ENCODE results near the gene IL18.
"Not testable (repeated sequence)": the region's sequence is repeated elsewhere in the genome, so short reads cannot be mapped to it uniquely, and the experiment has no call there.

Gene IL18

DNA sequence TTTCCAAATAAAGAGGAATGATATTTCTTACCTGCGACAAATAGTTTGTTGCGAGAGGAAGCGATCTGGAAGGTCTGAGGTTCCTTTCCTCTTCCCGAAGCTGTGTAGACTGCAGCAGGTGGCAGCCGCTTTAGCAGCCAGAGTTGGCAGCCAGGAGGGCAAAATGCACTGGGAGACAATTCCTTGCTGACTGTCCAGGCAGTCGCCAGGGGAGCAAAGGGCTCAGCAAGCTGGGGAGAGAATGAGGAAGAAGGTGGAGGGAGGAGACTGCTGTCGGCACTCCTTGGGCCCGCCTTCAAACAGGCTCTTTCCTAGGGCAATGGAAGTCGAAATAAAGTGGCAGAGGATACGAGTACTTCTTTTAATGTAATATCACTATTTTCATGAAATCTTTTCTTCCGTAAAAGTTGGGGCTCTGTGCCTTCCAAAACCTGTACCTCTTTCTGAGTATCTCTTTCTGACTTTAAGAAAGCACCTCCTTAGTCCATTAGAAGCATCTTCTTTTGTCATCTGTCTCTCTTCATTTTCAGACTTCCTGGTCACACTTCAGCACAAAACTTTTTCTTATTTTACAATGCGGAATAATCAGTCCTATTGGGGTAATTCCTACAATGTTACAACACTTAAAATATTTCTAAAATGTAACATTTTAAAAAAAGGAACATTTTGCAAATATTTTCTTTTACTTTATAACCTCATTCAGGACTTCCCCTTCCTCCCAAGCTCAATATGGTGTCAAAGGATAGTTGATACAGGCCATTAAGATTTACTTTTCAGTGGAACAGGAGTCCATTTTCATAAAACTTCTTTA is at the start of gene IL18:
IL18 (minus strand) TSS at position 220 of the 811 bp plus-strand sequence. CDS start 9,041 bp downstream, outside the sequence.
- no peak for DNase-seq (ENCODE audit: low read depth in 2 of 2)

DNA sequence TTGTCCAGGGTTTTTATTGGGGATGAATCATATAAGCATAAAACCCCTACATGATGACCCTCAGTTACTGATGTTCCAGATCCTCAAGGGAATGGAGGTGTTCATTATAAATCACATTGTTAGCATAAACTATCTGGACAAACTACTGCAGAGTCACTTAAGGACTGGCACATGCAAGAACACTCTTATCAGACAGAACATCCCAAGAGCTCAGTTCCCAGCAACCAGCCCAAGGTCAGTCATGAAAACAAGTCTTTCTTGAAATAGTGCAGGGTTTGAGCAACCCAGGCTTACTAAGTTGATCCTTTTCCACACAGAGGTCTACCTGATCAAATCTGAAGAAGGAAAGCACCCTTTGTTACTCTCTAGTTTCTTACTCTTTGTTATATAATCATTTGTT is 48.8 kb upstream of the IL18 start:
- no peak for DNase-seq (ENCODE audit: low read depth in 2 of 2)

GRCh38 chr11:112212290-112212689 is 48.4 kb upstream of the IL18 start:
- DNase-seq (ENCODE audit: low read depth in 2 of 2): no peak

DNA sequence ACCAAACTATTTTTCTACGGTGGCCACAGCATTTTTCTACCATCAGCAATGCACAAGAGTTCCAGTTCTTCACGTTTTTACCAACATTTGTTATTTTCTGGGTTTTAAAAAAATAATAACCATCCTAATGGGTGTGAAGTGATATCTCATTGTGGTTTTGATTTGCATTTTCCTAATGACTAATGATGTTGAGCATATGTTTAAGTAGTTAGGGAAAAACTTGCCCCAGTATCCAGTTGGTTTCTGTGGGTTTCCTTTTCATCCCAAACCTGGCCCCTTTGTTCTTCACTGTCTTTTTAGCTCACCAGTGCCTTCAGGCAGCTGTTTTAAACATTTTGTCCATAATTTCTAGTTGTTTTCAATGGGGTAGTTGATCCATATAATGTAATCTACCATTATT is 47.6 kb upstream of the IL18 start:
- no peak for DNase-seq (ENCODE audit: low read depth in 2 of 2)

- DNase-seq (ENCODE audit: low read depth in 2 of 2): no peak
Observed at GRCh38 chr11:112210890-112211289, 47.0 kb upstream of the IL18 start.

- no peak for DNase-seq (ENCODE audit: low read depth in 2 of 2)
Observed at GRCh38 chr11:112206071-112206470, 42.2 kb upstream of the IL18 start.

- no peak for DNase-seq (ENCODE audit: low read depth in 2 of 2)
Observed at GRCh38 chr11:112200252-112200651, 36.4 kb upstream of the IL18 start.

DNA sequence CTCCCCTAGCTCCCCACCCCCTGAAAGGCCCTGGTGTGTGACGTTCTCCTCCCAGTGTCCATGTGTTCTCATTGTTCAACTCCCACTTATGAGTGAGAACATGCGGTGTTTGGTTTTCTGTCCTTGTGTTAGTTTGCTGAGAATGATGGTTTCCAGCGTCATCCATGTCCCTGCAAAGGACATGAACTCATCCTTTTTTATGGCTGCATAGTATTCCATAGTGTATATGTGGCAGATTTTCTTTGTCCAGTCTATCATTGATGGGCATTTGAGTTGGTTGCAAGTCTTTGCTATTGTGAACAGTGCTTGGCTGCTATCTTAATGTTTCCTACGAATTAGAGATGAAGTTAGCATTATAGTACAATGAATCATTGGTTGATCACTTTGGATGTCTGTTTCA is 35.2 kb upstream of the IL18 start:
- not testable (repeated sequence) for DNase-seq (ENCODE audit: low read depth in 2 of 2)

DNA sequence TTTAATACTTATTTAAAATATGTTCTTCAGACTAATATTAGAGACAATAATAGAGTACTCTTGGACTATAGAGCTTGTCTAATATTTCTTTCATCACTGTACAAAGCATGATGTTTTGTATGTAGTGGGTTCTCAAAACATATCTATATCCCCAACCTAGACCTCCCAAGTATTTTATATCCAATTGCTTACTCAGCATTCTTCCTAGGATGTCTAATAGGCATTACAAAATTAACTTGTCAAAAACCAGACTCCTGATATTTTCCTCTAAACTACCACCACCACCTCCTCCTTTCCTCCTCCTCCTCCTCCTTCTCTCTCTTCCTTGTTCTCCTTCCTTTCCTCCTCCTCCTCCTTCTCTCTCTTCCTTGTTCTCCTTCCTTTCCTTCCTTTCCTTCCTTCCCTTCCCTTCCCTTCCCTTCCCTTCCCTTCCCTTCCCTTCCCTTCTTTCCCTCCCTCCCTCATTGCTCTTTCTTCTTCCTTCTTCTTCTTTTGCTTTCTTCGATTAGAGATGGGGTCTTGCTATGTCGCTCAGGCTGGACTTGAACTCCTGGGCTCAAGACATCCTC is 32.7 kb upstream of the IL18 start:
- DNase-seq (ENCODE audit: low read depth in 2 of 2): no peak

DNA sequence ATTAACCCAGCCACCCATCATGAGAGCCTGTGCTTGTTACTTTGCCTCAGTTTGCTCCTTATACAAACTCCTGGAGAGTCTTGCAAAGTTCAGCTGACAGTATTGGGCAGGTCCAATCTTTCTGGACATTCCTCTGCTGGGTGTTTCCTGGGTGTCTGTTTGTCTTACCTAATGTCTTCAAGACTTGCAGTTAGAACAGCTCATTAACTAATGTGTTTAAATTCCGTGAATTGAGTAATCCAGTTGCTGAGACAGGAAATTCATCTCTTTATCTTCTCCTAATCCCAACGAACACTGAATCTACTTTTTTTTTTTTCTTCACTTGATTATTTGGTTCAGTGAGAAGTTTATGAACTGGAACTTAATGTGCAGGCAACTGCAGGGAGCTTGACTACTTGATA is 32.1 kb upstream of the IL18 start:
- no peak for DNase-seq (ENCODE audit: low read depth in 2 of 2)

DNA sequence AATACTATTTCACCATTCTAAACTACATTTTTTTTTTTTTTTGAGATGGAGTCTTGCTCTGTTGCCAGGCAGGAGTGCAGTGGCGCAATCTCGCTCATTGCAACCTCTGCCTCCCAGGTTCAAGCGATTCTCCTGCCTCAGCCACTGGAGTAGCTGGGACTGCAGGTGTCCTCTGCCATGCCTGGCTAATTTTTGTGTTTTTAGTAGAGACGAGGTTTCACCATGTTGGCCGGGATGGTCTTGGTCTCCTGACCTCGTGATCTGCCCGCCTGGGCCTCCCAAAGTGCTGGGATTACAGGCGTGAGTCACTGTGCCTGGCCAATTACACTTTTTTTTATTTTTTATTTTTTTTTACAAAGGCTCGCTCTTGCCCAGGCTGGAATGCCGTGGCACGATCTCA is 31.2 kb upstream of the IL18 start:
- not testable (repeated sequence) for DNase-seq (ENCODE audit: low read depth in 2 of 2)

DNA sequence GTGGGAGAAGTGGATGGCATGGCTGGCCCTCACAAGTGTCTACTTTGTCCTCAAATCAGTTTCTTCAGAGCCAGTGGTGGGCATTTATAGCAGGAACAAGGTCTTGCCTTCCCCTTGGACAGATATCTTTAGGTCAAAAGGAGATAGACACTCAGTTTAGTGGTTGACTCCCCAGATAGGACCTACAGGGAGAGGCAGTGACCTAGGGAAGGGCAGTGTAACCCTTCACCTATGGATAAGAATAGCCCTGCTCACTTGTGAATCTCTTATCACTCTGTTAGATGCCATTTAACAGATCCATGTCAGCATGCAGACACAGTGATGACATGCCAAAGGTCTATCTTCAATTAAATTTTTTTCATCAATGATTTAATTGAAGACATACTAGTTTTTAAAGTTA is 22.4 kb upstream of the IL18 start:
- DNase-seq (ENCODE audit: low read depth in 2 of 2): no peak

DNA sequence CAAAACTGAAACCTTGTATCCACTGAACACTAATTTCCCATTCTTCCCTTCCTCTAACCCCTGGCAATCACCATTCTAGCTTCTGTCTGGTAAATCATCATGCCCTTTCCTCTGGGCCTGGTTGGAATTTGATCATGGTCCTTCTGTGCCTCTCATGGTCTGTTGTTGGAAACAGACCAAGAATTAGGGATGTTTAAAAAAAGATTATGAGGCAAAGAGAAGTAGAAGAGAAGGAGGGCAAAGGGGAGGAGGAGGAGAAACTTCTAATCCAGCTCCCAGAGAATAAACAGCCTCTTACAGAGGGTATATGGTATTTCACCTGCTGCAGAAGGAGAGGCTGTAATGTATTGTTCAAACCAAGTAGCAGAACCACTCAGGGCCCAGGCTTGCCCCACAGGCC is 22.0 kb upstream of the IL18 start:
- DNase-seq (ENCODE audit: low read depth in 2 of 2): no peak

DNA sequence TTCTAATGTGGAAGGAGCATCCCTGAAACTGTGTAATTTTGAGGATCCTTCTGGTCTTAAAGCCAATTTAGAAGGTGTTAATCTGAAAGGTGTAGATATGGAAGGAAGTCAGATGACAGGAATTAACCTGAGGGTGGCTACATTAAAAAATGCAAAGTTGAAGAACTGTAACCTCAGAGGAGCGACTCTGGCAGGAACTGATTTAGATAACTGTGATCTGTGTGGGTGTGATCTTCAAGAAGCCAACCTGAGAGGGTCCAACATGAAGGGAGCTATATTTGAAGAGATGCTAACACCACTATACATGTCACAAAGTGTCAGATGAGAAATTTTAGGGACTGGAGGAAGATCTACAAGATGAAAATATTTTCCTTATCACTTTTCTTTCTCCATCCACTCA is 19.0 kb upstream of the IL18 start:
- no peak for DNase-seq (ENCODE audit: low read depth in 2 of 2)

- DNase-seq (ENCODE audit: low read depth in 2 of 2): no peak
Observed at GRCh38 chr11:112179601-112180000, 15.7 kb upstream of the IL18 start.

DNA sequence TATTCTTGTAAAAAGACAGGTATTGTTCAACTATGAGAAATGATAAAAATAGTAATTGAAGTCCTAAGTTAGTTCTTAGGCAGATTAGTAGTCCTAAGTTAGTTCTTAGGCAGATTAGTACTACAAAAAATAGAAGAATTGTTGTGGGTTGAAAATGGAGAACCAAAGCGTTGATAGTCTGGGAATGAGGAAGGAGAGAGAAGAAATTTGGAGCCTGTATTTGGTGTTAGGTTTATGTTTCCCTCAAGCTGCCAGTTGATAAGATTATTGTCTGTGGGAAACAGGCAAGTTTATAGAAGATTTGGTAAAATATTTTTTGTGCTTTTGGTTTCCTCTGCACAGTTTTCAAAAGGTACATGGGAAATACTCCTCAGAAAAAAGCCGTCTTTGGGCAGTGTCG is 15.0 kb upstream of the IL18 start:
- no peak for DNase-seq (ENCODE audit: low read depth in 2 of 2)

DNA sequence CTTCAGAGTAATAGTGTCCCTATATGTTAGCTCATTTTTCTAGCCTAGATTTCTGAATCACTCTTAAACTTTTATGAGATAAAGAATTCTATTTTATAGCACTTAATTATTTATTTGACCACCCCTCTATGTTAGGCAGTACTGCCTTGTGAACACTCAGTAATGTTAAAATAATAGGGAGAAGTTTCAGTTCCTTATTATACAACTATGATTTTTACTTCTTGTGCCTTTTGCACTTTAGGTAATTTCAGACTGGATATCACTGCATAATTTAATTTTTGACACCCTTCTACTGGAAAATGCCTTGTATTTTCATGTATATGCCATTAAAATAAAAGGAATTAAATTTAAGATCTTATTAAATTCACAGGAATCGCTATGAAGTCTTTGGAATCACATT is 14.5 kb upstream of the IL18 start:
- DNase-seq (ENCODE audit: low read depth in 2 of 2): no peak

DNA sequence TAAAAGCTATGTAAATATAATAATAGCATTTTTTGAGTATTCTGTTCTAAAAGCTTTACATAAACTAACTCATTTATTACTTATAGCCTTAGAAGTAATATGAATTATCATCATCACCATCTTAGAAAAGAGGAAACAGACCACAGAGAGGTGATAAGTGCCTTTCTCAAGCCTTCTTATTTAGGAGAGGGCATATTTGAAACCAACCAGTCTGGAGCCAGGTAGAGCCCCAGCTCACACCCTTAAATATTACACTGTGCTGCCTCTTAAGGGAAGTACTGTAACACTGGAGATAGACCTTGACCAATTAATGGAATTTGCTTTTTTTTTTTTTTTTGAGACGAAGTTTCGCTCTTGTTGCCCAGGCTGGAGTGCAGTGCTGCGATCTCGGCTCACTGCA is 13.7 kb upstream of the IL18 start:
- DNase-seq (ENCODE audit: low read depth in 2 of 2): no peak

- no peak for DNase-seq (ENCODE audit: low read depth in 2 of 2)
Observed at GRCh38 chr11:112176077-112176476, 12.2 kb upstream of the IL18 start.

DNA sequence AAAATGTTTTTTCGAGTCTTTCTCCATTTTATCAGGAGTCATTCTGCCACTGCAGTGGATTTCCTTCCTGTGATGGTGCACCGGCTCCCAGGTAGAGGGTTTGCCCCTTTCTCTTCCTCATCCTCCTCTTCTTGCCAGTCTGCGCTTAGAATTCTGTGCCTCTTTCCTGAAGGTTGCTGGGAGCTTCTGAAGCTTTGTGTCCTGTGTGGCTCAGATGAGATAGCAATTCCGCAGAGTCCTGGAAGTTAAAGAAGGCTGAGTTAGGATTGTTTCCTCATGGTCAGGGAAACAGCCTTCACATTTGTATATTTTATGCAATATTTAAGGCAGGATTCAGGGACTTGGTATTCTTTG is 11.7 kb upstream of the IL18 start:
- DNase-seq (ENCODE audit: low read depth in 2 of 2): no peak

GRCh38 chr11:112174789-112175598 is 11.1 kb upstream of the IL18 start, which contains the start of gene BCO2:
BCO2 (plus strand) TSS chr11:112175512; CDS start chr11:112175602, 90 bp downstream.
- DNase-seq (ENCODE audit: low read depth in 2 of 2): no peak

DNA sequence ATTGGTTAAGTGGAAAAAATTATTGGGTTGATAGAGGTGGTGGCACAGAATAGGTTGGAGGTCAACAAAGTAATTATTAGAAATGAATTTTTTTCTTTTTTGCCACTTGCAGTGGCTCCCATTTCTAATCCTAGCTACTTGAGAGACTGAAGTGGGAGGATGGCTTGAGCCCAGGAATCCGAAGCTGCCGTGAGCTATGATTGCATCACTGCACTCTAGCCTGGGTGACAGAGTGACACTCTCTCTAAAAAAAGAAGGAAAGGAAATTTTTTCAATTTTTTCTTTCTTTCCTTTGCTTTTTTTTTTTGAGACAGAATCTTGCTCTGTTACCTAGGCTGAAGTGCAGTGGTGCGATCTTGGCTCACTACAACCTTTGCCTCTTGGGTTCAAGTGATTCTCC is 9.3 kb upstream of the IL18 start:
- DNase-seq (ENCODE audit: low read depth in 2 of 2): no peak
